GM18517 (cell line): ENCODE results near the gene MRM3.
"Not testable (repeated sequence)": the region's sequence is repeated elsewhere in the genome, so short reads cannot be mapped to it uniquely, and the experiment has no call there.

Experiments used
- ATAC-seq: cut with Tn5 transposase; IDR thresholded peaks from one replicate; pipeline ENCODE4 v1.9.1; 2021; ENCODE audit warnings: mild to moderate bottlenecking, moderate library complexity; ENCODE audit not compliant: unreplicated experiment

MRM3 gene

DNA sequence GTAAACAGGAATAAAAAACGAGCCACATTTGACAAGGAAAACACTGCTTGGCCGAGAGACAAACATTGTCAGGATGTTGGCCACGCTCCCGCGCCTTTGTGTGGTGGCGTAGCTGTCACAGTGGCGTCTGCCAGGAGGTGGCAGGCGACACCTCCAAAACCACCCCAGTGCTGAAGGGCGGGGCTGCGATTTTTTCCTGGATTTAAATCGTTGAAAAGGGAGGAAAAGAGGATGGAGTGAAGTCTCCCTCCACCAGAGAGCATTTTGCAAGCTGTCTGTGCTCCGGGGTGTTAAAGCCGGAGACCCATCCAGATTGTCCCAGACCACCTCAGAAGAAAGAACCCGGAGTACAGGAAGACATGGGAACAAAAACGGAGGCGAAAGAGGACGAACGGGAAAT lies 12.7 kb downstream of the MRM3 start:
- no peak for ATAC-seq

DNA sequence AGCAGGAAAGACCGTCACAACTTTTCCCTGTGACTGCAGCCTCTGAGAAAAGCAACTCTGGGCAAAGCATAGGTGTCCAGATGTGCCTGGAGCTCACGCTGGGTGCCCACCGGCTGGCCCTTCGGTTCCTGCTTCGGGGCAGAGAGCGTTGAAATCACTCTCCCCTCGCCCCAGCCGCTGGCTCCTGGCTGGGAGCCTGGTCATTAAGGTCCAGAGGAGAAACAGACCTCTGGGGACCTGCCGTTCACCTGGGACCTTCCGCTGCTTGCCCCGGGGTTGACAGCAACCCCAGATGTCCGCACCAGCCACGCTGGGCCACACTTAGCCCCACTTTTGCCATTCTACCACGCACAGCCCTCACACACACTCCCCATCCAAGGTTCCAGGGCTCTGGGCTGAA lies 13.1 kb downstream of the MRM3 start:
- no peak for ATAC-seq

DNA sequence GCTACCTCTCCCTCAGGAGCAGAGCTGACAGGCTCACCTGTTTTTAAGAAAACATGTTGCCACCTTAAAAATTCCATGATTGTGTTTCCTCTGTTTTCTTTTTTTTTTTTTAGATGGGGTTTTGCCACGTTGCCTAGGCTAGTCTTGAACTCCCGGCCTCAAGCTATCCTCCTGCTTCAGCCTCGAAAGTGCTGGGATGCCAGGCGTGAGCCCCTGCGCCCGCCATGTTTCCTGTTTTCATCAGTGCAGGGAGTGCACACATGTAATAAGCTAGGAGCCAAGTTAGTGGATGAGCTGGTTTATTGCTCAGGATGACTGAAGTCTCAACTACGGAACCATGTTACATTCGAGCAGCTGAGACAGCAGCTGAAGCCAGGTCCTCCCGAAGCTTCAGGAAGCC lies 13.6 kb downstream of the MRM3 start:
- no peak for ATAC-seq

DNA sequence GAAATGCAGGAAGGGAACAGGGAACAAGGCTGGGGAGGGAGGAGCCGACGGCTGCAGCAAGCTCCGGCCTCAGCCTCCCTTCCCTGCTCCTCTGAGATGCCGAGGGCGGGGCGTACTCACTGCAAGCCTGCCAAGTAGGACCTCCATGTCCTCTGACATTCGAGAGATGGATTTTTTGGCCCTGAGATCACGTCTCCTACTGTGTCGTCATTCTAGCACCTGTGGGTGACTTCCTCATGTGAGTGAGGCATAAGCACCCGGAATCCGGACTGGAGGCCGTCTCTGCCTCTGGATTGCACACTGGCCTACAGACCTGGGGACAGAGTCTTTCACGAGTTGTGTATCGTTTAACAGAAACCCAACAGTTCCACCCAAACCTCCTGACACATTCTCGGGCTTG lies 14.5 kb downstream of the MRM3 start:
- no peak for ATAC-seq

DNA sequence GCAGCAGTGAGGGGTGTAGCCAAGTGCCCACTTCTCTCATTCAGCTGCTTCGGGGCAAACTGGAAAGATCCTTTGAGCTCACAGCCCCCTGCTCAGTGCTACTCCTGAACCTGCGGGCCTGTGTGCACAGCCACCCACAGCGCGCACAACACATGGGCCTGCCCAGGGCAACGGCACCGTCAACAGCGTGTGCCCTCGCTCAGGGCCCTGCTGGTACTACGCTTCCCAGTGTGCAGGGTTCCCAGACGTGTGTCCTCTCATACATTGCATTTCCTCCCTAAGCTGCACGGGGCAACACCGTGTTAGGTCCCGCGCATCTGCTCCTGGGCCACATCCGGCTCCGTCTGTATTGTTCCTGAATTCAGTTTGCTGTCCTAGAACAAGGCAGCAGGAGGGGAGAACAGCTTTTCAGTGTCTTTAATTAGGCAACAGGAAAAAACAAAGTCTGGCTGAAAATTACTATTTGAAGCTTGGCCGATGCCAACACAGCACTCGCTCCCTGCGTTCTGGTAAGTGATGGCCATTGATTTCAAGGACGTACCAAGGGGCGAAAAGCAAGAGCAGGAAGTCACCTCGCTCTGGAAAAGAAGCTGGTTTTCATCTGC lies 15.2 kb downstream of the MRM3 start:
- ATAC-seq = no peak

DNA sequence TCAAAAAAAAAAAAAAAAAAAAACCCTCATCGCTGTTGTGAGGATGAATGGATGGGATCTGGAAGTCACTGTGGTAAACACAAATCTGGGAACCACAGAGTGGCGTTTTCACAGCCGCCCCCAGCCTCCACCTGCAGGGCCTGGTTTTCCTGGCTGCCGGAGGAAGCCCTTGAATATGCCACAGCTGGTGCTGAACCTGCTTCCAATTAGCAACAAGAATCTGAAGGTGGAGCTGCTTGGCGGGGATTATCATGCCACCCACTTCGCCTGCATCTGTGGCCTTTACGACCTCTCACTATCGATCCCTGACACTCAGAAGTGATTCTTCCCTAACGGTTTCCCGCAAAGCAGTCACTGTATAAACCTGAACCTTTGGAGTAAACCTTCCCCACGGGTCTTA lies 16.1 kb downstream of the MRM3 start:
- no peak for ATAC-seq

DNA sequence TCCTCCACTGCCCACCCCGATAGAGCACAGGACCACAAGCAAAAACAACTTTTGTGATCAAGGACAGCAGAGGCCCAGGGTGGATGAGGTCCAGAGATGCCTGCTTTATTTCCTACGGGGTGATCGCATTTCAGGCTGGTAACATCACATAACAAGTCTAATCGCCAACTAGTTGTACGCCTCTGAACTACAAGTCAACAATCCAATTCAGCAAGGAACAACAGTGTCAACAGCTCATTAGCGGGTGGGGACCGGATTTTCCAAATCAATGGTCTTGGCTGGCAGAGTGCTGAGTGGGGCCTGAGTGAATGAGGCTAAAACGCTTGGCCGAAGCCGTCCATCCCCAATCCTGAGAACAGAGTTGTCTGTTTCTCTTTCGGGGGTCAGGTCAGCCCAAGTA lies 17.1 kb downstream of the MRM3 start:
- ATAC-seq = no peak

DNA sequence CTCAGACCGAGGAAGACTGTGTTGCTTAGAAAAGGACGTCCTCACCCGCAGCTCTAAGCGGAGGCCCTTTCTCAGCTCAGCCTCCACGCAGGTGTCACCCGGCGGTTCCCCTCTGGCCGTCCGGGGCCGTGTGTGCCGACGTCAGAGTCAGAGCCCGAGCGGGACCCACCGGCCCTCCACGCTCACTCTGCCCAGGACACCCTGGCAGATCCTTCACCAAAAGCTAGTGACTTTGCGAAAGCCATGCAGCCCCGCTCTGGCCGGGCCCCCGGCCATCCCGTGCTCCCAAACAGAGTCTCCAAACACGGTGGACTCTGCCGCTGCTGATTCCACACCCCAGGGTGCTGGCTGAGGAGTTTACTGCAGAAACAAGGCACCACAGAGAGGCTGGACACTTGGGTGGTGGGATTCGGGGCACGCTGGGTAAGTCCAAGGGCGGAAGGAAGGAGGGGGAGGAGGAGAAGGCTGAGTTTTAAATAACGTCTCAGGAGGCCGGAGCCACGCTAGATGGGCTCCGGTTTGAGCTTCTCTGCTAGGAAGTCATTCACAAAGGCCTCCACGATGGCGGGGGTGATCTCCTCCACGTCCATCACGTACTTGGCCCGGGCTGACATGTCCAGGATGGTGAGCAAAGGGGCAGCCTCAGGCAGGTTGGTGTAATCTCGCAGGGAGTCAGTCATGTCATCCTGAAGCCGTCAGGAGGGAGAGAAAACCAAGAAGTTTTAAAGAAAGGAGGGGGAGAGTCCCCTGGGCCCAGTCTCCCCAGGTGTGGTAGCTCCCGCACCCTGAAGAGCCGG lies 18.5 kb downstream of the MRM3 start:
- ATAC-seq = no peak

DNA sequence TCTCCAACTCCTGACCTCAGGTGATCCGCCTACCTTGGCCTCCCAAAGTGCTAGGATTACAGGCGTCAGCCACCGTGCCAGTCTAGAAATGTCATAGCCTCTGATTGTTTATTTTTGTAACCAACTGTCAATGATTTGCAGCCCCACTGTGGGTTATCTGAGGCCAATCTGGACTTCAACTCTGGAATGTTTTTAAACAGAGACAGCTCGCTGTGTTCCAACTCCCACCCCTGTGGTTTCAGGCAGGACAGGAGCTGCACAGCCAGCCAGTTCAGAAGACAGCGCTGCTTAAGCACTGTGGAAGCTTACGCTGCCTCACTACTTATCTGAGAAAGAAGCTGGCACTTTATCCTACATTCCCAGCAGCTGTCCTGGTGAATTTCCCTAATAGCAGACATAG lies 19.5 kb downstream of the MRM3 start:
- no peak for ATAC-seq

DNA sequence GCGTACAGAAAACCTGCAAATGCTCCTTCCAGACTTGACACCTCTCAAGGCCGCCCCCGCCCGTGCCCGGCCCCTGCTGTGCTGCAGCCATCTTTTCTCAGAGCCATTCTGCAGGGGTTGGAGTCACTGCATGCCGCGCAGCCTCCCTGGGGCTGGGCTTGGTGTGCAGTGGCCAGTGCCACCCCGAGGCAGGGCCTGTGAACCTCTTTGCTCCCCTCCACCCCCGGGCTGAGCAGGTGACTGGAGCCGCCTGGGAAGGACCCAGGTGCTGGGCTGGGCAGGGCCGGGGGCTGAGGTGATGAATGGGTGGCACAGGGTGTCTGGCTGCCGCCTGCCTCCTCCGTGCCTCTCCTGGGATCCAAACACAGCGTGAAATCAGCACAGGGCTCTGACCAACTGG lies 20.3 kb downstream of the MRM3 start:
- no peak for ATAC-seq

DNA sequence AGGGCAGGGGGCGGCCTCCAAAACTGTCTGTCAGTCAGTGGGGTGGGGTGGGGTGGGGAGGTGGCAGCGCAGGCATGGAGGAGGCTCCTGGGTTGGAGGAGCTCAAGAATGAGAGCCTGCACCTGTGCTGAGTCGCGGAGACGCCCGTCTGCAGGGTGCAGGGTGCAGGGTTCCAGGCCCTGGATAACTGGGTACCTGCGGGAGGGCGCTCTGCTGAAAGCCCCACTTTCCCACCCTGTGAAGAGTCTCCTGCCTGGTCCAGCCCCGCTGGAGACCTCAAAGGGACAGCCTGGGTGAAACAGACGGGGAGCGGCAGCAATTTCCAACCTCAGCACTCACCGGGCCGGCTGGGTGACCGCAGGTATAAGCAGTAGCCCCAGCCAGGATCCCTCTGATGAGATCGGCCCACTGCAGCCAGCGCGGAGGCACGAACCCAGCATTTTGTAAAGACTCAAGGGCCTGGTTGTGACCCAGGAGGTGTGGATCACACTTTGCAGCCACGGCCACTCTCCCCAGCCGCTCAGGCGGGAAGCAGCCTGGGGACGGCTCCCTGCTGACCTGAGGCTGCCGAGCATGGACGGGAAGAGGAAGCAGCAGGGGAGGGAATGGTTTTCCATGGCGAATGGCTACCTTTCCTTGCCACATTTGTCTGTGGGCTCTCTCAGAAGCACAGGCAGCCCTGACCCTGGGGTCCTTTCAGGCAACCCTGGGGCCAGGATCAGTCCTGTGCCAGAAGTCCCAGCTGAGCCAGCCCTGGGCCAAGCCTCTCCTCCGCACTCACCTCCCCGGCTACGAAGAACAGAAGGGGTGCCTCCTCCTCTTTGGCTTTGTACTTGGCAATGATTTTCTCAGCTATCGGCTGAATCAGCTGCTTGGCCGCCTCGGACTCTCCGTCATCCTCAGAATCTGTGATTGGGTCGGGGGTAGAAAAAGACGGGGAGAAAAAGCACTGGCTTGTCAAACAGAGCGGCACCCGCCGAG lies 21.0 kb downstream of the MRM3 start:
- no peak for ATAC-seq

DNA sequence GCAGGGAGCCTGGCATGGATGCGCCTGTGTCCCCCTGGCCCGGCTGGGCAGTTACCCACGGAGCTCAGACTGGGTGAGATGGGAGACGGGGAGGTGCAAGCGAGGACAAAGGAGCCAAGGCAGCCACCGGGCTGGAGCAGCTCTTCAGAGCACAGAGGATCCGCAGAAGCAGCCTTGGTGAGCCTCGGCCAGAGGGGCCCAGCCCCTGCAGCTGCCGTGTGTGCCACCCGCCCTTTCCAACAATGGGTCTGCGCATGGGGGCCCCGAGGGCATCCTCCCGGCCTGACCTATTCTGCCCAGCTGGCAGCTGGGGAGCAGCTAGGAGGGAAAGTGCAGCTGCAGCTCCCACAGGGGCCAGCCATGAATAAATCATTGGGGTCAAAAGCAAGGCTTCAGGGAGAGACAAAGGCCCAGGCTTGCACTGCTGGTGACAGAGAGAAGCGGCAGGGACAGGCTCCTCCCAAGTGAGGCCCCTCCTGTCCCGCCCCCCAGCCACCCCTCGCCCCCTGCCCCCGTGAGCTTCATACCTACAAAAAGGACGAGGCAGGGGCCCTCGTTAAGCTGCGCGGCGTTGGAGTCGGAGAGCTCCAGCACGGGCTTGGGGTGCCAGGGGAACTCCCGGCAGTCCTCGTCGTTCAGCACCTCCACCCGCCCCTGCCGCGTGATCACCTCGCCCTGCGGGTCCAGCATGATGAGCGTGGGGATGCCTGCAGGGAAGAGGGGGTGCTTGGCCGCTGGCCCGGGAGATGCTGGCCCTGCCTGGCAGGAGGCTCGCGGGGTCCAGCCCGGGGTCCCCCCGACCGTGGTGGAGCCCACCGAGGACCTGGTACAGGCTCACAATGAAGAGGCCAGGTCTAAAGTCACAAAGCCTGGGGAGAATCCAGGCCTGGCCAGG lies 22.6 kb downstream of the MRM3 start:
- no peak for ATAC-seq

DNA sequence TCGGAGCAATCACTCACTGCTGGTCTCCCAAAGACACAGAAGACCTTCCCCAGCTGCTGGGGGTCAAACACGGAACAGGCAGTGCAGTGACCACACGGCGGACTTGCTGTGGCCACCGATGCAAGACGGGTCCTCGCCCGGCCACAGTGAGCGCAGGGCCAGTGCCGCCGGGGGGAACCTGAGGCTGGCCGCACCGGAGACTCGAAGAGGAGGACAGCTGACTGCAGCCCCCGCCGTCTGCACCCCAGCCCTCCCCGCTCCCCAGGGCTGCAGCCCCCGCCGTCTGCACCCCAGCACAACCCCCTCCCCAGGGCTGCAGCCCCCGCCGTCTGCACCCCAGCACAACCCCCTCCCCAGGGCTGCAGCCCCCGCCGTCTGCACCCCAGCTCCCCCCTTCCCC lies 23.7 kb downstream of the MRM3 start:
- ATAC-seq = not testable (repeated sequence)

DNA sequence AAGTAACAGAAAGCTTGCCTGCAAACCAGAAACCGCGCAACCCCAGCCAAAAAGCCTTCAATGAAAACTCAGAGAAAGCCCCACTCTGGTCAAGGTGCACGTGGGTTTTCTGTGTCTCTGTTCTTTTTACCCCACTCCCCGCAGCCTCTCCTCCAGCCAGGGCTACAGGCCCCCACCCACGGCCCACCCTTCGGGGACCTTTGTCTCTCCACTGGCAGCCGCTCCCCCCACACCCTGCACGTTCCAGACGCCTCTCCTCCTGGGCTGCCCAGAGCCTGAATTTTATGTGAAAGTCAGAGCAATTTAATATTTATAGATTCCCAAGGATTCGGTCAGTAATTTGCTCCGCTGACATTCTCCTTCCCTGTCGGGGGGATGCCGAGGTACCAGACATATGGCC lies 24.2 kb downstream of the MRM3 start:
- no peak for ATAC-seq

DNA sequence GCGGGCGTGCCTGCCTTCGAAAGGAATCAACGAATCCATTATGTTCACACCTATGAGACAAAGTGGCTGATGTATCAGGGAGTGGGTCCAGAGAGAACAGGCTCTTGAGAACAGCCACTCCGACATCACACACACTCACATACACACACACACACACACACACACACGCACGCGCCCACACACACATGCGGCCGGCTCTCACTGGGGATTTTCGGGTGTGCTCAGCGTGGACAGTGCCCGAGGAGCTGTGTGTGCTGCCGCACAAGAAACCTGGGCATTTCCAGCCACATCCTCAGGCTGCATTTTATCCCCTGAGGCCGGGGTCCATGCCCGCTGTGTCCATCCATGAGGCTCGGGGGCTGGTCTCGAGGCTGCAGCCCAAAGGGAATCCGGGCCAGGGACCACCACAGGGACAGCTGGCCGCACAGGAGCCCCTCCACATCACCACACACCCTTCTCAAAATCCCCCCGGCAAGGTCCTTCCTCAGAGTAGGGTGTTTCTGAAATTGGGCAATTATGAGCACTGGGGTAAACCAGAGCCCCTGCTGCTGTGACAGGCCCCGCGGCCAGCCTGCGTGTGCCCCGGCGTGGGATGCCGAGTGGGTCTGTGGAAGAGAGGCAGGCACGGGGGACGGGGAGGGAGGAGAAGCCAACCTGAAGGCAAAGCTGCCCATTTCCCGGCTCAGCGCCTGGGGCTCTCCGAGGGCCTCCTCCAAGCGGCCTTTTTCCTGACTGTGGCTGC lies 24.8 kb downstream of the MRM3 start:
- ATAC-seq = no peak

DNA sequence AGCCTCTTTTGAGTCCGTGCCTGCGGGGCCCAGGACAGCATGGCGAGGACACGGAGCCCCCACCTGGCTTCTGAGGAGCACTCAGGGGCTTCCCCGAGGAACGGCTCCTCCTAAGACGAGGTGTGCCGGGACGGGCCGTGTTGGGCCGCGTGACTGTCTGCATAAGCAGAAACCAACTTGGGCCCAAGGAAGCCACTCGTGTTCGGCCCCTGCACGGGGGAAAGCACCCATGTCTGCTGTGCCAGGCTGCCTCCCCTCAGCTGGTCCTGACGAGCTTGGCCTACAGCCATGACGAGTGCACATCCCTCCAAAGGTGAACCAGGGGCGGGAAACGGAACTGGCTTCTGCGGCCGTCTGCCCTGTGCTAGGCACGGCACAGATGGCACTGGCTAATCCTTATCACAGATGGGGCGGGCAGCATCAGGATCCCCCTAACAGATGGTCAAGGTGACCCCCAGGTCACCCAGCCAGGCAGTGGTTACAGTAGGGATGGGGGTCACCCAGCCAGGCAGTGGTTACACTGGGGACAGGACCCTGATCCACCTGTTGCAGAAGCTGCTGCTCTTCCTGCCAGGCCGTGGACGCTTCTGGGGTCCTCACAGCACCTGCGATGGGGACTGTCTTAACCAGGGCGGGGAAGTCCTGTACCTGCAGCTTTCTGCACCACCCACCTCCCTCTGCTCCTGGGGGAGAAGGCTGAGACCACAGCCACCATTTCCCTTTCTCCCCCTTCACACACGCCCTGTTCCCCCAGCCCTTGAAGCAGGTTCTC lies 25.6 kb downstream of the MRM3 start:
- no peak for ATAC-seq

DNA sequence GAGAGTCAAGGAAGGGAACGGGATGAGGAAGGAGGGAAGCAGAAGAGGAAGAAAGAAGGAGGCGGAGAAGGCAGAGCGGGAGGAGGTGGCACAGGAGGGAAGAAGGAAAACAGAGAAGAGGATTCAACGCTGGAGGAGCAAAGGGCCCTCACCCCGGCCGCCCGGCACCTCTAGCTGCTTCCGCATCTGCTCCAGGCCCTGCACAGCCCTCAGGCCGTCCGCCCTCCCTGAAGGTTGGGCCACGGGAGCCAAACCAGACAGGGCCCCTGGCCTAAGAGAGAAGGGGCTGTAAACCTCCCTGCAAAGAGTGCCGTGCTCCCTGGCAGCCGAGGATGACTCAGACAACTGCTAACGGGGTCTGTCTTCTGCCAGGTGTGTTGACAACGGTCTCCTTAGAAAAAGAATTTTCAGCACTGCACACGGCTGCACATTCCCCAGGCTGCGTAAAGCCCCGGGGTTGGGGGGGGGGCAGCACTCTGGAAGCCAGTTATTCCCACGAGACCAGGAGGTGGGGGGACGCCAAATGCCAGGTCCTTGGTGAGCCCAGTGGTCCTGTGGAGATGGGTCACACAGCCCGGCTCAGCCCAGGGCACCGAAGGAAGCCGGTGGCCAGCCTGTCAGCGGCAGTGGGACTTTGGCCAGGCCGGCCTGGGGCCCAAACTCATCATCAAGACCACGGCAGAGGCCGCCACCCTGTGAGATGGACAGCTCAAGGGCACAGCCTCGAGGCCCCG lies 29.1 kb downstream of the MRM3 start:
- no peak for ATAC-seq

DNA sequence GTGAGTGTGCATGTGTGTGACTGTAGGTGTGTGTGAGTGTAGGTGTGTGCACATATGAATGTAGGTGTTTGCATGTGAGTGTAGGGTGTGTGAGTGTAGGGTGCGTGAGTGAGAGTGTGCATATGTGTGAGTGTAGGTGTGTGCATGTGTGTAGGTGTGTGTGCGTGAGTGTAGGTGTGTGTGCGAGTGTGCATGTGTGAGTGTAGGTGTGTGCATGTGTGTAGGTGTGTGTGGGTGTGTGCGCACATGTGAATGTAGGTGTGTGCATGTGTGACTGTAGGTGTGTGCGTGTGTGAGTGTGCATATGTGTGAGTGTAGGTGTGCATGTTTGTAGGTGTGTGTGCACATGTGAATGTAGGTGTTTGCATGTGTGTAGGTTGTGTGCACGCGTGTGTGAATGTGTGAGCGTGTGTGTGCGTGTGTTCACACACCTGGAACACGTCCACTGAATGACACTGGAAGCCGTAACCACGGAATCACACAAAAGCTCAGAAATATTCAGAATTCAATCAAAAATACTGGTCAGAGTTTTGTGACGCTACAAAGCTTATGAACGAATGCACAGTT lies 30.6 kb downstream of the MRM3 start:
- ATAC-seq = no peak
